AG10803 (cell line): ENCODE measurements around the gene SPAG7.

ENCODE experiments used
- DNase-seq: peaks from one replicate; pipeline ENCODE4 v3.0.0; 2010; ENCODE audit warnings: low read depth
- H3K4me3 ChIP-seq: 2 replicates; pipeline ENCODE4 v1.5.1; 2011; ENCODE audit warnings: mild to moderate bottlenecking, low read length, control low read depth
- TF ChIP-seq, protein P1 (sequence below): conservative IDR thresholded peaks from 2 replicates; pipeline ENCODE4 v1.5.1; 2011; ENCODE audit warnings: mild to moderate bottlenecking, low read length, control low read depth, inconsistent platforms

SPAG7 gene

DNA sequence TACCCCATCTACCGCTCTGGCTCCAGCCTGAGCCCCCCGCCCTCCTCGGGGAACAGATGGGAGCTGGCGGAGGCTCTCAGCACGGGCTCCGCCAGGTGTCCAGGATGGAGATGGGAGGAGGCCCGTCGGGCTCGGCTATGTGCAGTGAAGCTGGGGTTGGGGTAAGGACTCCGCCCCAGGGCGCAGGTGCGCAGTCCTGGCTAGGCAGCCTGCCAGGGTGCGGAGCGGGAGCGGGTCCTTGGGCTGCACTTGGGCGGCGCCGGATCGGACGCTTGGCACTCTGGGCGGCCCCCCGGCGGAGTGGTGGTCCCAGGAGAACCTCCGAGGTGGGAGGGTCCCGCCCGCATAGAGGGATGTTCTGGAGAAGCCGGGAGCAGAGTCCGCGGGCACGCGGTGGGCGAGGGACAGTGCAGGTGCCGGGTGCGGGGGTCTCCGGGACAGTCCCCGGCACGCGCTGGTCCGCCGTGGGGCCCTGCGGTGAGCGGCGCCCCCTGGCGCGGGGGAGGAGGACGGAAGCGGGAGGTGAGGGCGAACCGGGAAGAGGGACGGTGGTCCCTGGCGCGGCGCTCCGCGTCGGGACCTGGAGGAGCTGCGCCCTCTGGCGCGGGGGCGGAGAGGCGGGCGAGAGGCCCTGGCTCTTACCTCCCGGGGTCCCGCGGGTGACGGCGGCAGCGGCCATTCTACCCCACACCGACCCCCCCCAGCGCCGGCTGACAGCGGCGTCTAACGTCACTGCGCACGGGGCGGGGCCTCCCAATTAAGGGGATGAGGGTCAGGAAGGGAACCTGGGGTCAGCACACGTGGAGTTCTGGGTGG is 19.5 kb upstream of the SPAG7 start, which contains the start of gene CAMTA2:
CAMTA2 (minus strand) TSS at position 725 of the 816 bp plus-strand sequence. CDS start 1,453 bp downstream, outside the sequence.
- H3K4me3 ChIP-seq = peak within 1 kb of the TSS; percentile 86
- DNase-seq = peak; percentile 61
- TF ChIP-seq, protein P1, sequence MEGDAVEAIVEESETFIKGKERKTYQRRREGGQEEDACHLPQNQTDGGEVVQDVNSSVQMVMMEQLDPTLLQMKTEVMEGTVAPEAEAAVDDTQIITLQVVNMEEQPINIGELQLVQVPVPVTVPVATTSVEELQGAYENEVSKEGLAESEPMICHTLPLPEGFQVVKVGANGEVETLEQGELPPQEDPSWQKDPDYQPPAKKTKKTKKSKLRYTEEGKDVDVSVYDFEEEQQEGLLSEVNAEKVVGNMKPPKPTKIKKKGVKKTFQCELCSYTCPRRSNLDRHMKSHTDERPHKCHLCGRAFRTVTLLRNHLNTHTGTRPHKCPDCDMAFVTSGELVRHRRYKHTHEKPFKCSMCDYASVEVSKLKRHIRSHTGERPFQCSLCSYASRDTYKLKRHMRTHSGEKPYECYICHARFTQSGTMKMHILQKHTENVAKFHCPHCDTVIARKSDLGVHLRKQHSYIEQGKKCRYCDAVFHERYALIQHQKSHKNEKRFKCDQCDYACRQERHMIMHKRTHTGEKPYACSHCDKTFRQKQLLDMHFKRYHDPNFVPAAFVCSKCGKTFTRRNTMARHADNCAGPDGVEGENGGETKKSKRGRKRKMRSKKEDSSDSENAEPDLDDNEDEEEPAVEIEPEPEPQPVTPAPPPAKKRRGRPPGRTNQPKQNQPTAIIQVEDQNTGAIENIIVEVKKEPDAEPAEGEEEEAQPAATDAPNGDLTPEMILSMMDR = peak; percentile 52

DNA sequence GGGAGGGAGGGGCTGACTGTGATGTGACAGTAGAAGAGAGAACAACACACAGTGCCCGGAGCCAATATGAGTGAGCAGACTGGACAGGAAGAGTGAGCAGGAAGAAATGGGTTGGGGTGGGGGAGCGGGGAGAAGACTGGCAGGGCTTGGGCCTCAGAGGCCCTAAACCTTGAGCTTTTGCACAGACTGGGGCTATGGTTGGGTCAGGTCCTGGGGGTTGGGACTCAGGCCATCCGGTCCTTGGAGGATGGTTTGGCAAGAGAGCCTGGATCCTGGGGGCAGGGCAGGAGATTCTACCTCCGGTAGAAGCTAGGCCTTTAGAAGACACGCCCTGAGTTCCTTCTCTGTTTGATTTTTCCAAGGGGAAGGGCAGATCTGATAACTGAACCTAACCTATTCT is 18.8 kb upstream of the SPAG7 start:
- DNase-seq = no peak
- TF ChIP-seq, protein P1 = no peak
- peak overlapping the region; percentile 86 for H3K4me3 ChIP-seq

DNA sequence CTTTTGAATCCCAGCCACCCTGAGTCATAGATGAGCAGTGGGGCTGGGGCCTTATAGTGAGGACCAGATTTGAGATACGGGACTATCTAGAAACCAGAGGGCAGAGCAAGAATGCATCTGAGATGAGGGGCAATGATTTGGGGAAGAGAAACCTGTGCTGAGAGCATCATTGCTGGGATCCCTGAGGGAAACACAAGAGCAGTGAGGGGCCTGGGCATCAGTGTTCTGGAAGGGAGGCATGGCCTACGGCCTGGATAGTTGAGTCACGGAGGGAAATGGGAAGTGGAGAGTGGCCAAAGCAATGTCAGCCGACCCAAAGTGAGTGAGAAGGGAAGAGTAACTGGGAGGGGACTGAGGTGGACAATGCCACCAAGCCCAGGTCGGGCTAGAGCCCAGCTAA is 14.7 kb upstream of the SPAG7 start:
- no peak overlapping the region for H3K4me3 ChIP-seq
- no peak for DNase-seq
- TF ChIP-seq, protein P1 = no peak

DNA sequence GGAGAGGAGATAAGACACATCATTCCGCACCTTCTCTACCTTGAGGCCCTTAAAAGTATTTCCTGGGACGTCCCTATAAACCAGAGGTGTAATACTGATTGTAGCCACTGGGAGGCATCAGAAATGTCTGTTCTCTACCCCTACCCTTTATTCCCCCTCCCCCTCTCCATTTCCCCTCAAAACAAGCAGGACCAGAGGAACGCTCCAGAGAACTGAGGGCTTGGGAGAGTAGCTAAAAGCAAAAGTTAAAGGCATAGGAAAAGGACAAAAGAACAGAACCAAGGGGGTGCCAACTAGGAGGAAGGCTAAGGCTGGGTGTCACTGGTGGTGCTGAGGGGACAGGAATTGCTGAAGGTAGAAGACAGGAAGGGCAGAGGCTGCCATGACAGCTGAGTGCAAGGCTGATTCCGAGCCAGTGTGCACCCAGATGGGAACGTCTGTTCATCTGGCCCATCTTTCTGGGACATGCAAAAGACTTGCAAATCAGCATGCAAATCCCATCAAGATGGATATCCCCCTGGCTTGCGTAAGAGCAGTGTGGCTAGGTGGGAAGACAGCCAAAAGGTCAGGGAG is 13.1 kb upstream of the SPAG7 start:
- TF ChIP-seq, protein P1 = peak; percentile 74
- H3K4me3 ChIP-seq = no peak overlapping the region
- DNase-seq = peak; percentile 46

DNA sequence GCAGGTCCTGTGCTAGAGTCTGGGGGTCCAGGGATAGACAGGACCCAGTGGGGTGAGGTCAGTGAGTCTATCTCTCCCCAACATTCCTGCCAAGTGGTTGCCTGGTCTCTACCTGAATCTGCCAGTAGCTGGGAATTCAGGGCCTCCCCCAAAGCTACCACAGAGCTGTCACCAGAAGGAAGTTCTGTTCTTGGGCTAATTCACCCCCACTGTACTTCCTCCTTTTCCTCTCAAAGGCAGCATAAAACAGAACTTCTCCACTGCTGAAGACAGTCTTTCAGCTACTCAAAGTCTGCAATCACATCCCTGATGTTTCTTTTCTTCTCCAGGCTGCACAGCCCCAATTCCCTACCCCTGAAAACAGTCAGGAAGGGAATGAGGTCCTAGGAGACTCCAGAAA is 11.1 kb upstream of the SPAG7 start:
- no peak for DNase-seq

DNA sequence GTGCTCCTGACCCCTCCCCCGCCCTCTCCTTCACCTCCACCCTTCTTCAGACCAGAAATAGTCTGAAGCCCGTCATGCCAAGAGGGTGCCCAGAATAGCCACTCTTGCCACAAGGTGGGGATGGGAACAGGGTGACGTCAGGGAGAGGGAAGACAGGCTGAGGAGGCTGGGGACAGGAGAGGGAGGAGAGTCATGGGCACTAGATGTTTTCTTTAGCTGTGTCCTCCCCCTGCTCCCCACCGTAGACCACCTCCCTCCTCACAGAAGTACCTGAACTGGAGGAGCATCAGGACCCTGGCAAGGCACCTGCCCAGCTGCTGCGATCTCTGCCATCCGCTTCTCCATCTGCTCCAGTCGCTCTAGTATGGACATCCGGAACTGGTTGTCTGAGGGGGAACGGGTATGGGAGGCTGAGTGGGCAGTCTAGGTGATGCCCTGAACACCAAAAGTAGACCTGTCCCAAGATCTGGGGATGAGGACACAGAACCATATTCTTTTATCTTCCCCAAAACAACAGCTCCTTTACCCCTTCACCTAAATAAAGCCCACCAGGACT is 6.6 kb upstream of the SPAG7 start:
- no peak overlapping the region for H3K4me3 ChIP-seq
- TF ChIP-seq, protein P1 = no peak
- no peak for DNase-seq

More for the DNA sequence above, 11.1 kb upstream of the SPAG7 start:
- no peak overlapping the region for H3K4me3 ChIP-seq
- TF ChIP-seq, protein P1 = no peak
